HCT116 (cell line): ENCODE data around the gene HOXD11.

ENCODE experiments used
- CEBPB ChIP-seq: IDR thresholded peaks from 2 replicates; pipeline ENCODE4 v1.6.1; 2012; ENCODE audit warnings: low read depth
- EZH2 ChIP-seq: fragments of 200-600 bp; sonication (generic); IDR thresholded peaks from 2 replicates; pipeline ENCODE4 v1.6.1; 2017; ENCODE audit warnings: antibody characterized with exemption, mixed run types
- JUND ChIP-seq: IDR thresholded peaks from 2 replicates; pipeline ENCODE4 v1.6.1; 2012
- POLR2A ChIP-seq: IDR thresholded peaks from 2 replicates; pipeline ENCODE4 v1.7.0; 2011; ENCODE audit warnings: borderline replicate concordance; ENCODE audit not compliant: insufficient read depth, insufficient read length; ENCODE audit errors: extremely low read depth
- POLR2AphosphoS5 ChIP-seq: IDR thresholded peaks from 2 replicates; pipeline ENCODE4 v1.6.1; 2011; ENCODE audit warnings: mild to moderate bottlenecking, low read depth, low read length, moderate library complexity
- SRF ChIP-seq: IDR thresholded peaks from 2 replicates; pipeline ENCODE4 v1.6.1; 2012; ENCODE audit warnings: low read depth
- ZFX ChIP-seq: fragments of 450-650 bp; IDR thresholded peaks from 2 replicates; pipeline ENCODE4 v1.6.1; 2017
- TF ChIP-seq, protein P1 (sequence below), 3 experiments: fragments of 200-600 bp in 1 of 3; sonication (generic) in 1 of 3; IDR thresholded peaks in 2 of 3; conservative IDR thresholded peaks in 1 of 3; 2 replicates each; pipeline ENCODE4 v1.5.1; 2012 to 2017; ENCODE audit warnings: low read depth in 2 of 3, low read length in 2 of 3, antibody characterized with exemption in 1 of 3, borderline replicate concordance in 1 of 3, control low read depth in 1 of 3, mild to moderate bottlenecking in 1 of 3, mixed read lengths in 1 of 3, mixed run types in 1 of 3, moderate library complexity in 1 of 3; ENCODE audit not compliant: insufficient read depth in 1 of 3
- TF ChIP-seq, protein P2 (sequence below): IDR thresholded peaks from 2 replicates; pipeline ENCODE4 v1.6.1; 2012; ENCODE audit warnings: low read depth
- TF ChIP-seq, protein P3 (sequence below): IDR thresholded peaks from 2 replicates; pipeline ENCODE4 v1.6.1; 2011; ENCODE audit warnings: mild to moderate bottlenecking, low read length, moderate library complexity; ENCODE audit not compliant: insufficient replicate concordance; ENCODE audit errors: extremely low read depth
- TF ChIP-seq, protein P4 (sequence below): IDR thresholded peaks from 2 replicates; pipeline ENCODE4 v1.6.1; 2012

DNA sequence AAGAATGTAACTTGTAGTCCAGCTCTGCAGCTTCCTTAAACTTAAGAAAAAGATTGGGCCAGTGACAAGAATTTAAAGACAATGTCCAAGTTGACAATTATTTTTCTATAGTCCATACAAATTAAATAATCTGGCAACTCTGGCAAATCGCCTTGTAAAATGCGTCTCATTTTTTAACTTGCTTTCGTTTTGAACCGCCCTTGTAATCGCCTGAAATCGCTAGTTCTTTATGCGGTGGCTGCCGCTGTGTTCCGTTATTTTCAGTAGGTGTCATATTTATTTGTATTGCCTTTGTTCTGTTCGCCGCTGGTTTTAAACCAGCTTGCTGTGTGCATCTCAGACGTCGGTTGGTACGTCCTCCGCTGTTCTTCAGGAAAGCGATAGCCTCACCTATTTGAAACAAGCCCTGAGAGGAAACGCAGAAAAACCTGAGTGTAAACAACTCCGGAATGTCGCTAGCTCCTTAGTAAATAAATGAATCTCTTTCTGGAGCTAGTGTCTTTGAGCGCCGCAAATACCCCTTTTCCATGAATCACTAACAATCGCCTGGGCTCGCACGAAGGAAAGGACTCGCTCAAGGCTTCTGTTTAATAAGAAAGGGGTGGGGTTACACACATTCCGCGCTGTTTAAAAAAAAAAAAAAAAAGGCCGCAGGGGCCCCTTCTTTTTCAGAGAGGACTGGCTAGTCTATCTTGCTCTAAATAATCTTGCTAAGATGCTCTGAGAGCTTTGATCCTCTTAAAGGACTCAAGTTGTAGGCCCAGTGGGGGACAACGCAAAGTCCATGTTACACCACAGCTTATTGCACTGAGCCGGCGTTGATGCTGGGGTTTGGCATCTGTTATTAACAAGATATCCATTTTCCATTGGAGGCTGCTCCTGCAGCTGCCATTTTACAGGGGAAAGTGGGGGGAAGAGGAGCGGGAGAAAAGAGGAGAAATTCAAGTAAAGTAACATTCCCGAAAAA, 25.4 kb downstream of the HOXD11 start:
- TF ChIP-seq, protein P1, sequence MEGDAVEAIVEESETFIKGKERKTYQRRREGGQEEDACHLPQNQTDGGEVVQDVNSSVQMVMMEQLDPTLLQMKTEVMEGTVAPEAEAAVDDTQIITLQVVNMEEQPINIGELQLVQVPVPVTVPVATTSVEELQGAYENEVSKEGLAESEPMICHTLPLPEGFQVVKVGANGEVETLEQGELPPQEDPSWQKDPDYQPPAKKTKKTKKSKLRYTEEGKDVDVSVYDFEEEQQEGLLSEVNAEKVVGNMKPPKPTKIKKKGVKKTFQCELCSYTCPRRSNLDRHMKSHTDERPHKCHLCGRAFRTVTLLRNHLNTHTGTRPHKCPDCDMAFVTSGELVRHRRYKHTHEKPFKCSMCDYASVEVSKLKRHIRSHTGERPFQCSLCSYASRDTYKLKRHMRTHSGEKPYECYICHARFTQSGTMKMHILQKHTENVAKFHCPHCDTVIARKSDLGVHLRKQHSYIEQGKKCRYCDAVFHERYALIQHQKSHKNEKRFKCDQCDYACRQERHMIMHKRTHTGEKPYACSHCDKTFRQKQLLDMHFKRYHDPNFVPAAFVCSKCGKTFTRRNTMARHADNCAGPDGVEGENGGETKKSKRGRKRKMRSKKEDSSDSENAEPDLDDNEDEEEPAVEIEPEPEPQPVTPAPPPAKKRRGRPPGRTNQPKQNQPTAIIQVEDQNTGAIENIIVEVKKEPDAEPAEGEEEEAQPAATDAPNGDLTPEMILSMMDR (IDR thresholded peaks at IDR 0.05 in 2 of 3, conservative IDR thresholded peaks at IDR 0.05 in 1 of 3; ENCODE audit: borderline replicate concordance in 1 of 3, insufficient read depth in 1 of 3, low read depth in 2 of 3, low read length in 2 of 3) = no peak
- TF ChIP-seq, protein P2, sequence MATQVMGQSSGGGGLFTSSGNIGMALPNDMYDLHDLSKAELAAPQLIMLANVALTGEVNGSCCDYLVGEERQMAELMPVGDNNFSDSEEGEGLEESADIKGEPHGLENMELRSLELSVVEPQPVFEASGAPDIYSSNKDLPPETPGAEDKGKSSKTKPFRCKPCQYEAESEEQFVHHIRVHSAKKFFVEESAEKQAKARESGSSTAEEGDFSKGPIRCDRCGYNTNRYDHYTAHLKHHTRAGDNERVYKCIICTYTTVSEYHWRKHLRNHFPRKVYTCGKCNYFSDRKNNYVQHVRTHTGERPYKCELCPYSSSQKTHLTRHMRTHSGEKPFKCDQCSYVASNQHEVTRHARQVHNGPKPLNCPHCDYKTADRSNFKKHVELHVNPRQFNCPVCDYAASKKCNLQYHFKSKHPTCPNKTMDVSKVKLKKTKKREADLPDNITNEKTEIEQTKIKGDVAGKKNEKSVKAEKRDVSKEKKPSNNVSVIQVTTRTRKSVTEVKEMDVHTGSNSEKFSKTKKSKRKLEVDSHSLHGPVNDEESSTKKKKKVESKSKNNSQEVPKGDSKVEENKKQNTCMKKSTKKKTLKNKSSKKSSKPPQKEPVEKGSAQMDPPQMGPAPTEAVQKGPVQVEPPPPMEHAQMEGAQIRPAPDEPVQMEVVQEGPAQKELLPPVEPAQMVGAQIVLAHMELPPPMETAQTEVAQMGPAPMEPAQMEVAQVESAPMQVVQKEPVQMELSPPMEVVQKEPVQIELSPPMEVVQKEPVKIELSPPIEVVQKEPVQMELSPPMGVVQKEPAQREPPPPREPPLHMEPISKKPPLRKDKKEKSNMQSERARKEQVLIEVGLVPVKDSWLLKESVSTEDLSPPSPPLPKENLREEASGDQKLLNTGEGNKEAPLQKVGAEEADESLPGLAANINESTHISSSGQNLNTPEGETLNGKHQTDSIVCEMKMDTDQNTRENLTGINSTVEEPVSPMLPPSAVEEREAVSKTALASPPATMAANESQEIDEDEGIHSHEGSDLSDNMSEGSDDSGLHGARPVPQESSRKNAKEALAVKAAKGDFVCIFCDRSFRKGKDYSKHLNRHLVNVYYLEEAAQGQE = no peak
- no peak for TF ChIP-seq POLR2AphosphoS5
- TF ChIP-seq POLR2A = no peak
- TF ChIP-seq EZH2 = no peak
- no peak for TF ChIP-seq JUND
- TF ChIP-seq ZFX = no peak
- no peak for TF ChIP-seq SRF
- TF ChIP-seq, protein P3, sequence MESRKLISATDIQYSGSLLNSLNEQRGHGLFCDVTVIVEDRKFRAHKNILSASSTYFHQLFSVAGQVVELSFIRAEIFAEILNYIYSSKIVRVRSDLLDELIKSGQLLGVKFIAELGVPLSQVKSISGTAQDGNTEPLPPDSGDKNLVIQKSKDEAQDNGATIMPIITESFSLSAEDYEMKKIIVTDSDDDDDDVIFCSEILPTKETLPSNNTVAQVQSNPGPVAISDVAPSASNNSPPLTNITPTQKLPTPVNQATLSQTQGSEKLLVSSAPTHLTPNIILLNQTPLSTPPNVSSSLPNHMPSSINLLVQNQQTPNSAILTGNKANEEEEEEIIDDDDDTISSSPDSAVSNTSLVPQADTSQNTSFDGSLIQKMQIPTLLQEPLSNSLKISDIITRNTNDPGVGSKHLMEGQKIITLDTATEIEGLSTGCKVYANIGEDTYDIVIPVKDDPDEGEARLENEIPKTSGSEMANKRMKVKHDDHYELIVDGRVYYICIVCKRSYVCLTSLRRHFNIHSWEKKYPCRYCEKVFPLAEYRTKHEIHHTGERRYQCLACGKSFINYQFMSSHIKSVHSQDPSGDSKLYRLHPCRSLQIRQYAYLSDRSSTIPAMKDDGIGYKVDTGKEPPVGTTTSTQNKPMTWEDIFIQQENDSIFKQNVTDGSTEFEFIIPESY = no peak
- TF ChIP-seq CEBPB = no peak
- TF ChIP-seq, protein P4, sequence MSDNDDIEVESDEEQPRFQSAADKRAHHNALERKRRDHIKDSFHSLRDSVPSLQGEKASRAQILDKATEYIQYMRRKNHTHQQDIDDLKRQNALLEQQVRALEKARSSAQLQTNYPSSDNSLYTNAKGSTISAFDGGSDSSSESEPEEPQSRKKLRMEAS = no peak
